PC-9 (cell line): ENCODE measurements around the gene HOXC6. TPM values are rescaled to one million over a fixed set of nuclear protein-coding genes. Genes with fewer than 3 reads are reported as not detected.
A peak's percentile ranks its signal among the peaks of the same experiment; 100 is the strongest.

Experiments used
- Bru-seq: library from RNA; stranded (reverse); fragments of 400-500 nt; gene quantifications from one replicate; lab custom pipeline; 2021; lab: Mats Ljungman, UMichigan
- BruChase-seq, 2 experiments: library from RNA; stranded (reverse); fragments of 400-500 nt; gene quantifications; one replicate each; lab custom pipeline; 2021; lab: Mats Ljungman, UMichigan
- BruUV-seq: library from RNA; stranded (reverse); fragments of 400-500 nt; replicated peaks from 2 replicates; lab custom pipeline; 2021; lab: Mats Ljungman, UMichigan
- CTCF ChIA-PET: fragments of 300-600 bp; sonication (Branson Sonifier 250); formaldehyde crosslinking; loops from one replicate; lab custom pipeline; 2022; ENCODE audit warnings: antibody characterized with exemption; lab: Charles Lee
- POLR2A ChIA-PET: fragments of 300-600 bp; sonication (Branson Sonifier 250); formaldehyde crosslinking; loops from one replicate; lab custom pipeline; 2022; ENCODE audit warnings: antibody characterized with exemption; ENCODE audit not compliant: unreplicated experiment; lab: Charles Lee
- DNase-seq, 2 experiments: peaks; one replicate each; pipeline versions ENCODE4 v3.0.0 to v3.0.0-alpha.2; 2015 to 2022; ENCODE audit warnings: mixed read lengths in 1 of 2
- H2AFZ ChIP-seq: fragments of 200-600 bp; sonication (generic); 2 replicates; pipeline ENCODE4 v1.8.1; 2017; ENCODE audit warnings: antibody characterized with exemption
- H3F3A ChIP-seq: fragments of 200-600 bp; sonication (generic); 2 replicates; pipeline ENCODE4 v1.8.1; 2017; ENCODE audit warnings: antibody characterized with exemption, mild to moderate bottlenecking, low read depth; ENCODE audit not compliant: insufficient read depth
- H3K27ac ChIP-seq: fragments of 200-600 bp; sonication (generic); 2 replicates; pipeline ENCODE4 v1.6.1; 2016; ENCODE audit warnings: mixed run types
- H3K27me3 ChIP-seq: fragments of 200-600 bp; sonication (generic); 2 replicates; pipeline ENCODE4 v1.6.1; 2016; ENCODE audit warnings: low read depth, mixed run types; ENCODE audit not compliant: insufficient read depth
- H3K36me3 ChIP-seq: fragments of 200-600 bp; sonication (generic); 2 replicates; pipeline ENCODE4 v1.6.1; 2016; ENCODE audit warnings: low read depth, mixed run types
- H3K4me1 ChIP-seq: fragments of 200-600 bp; sonication (generic); replicated peaks from 2 replicates; pipeline ENCODE4 v1.6.1; 2016; ENCODE audit warnings: mixed run types; ENCODE audit not compliant: insufficient read depth
- H3K4me2 ChIP-seq: fragments of 200-600 bp; sonication (generic); 2 replicates; pipeline ENCODE4 v1.6.1; 2017; ENCODE audit warnings: mixed run types
- H3K4me3 ChIP-seq: fragments of 200-600 bp; sonication (generic); 2 replicates; pipeline ENCODE4 v1.6.1; 2016; ENCODE audit warnings: mixed run types
- H3K79me2 ChIP-seq: fragments of 200-600 bp; sonication (generic); 2 replicates; pipeline ENCODE4 v1.6.1; 2017; ENCODE audit warnings: low read depth, mixed run types
- H3K9me2 ChIP-seq: fragments of 200-600 bp; sonication (generic); 2 replicates; pipeline ENCODE4 v1.8.1; 2017; ENCODE audit warnings: mild to moderate bottlenecking; ENCODE audit not compliant: insufficient read depth
- H3K9me3 ChIP-seq: fragments of 200-600 bp; sonication (generic); 2 replicates; pipeline ENCODE4 v1.8.1; 2016; ENCODE audit warnings: low read depth; ENCODE audit not compliant: insufficient read depth
- H4K20me1 ChIP-seq: fragments of 200-600 bp; sonication (generic); 2 replicates; pipeline ENCODE4 v1.8.1; 2017; ENCODE audit not compliant: insufficient read depth
- CTCF ChIP-seq: fragments of 200-600 bp; sonication (generic); conservative IDR thresholded peaks from 2 replicates; pipeline ENCODE4 v1.6.1; 2017; ENCODE audit warnings: mixed run types, antibody characterized with exemption, mild to moderate bottlenecking, moderate library complexity
- EZH2 ChIP-seq: fragments of 200-600 bp; sonication (generic); IDR thresholded peaks from 2 replicates; pipeline ENCODE4 v1.8.0; 2017; ENCODE audit warnings: antibody characterized with exemption, low read depth
- intact Hi-C: fragments of 100-400 bp; cut with micrococcal nuclease; formaldehyde crosslinking; loops from one replicate; pipeline ENCODE4 v1.10.0; 2022; ENCODE audit not compliant: unreplicated experiment
- long read RNA-seq: library from polyadenylated mRNA; stranded (forward); transcript quantifications from one replicate; pipeline ENCODE4 v2.0.0, GENCODE V29; 2022
- total RNA-seq: library from RNA; stranded (reverse); gene quantifications from 2 replicates; pipeline ENCODE4 v1.2.3, GENCODE V29; 2021

HOXC6 gene
- total RNA-seq: 4.1 and 5.7 TPM in 2 replicates
- Bru-seq, nascent RNA: percentile 57 among the genes with signal in this experiment
- BruChase-seq, experiment 1, labeled RNA remaining after a 2-hour chase: percentile 74 among the genes with signal in this experiment
- BruChase-seq, experiment 2, labeled RNA remaining after a 6-hour chase: percentile 62 among the genes with signal in this experiment
- long read RNA-seq, partial matches to known transcripts: 0 of 3 reads
- long read RNA-seq, other reads (novel, unspliced or antisense): 1 of 3 reads

- H2AFZ ChIP-seq: no peak within 1 kb of the TSS
Observed at GRCh38 chr12:54028314-54029201, at the start of gene HOXC6. Gene HOXC6 (plus strand): TSS chr12:54028440. CDS start chr12:54028522, 82 bp downstream.

GRCh38 chr12:53978477-53979356 is 49.5 kb upstream of the HOXC6 start:
- TF ChIP-seq EZH2 (no peak), CTCF (no peak)
- Histone ChIP-seq H3F3A (0 out of 2 replicates have a peak, but pooled peaks cover 10% of the 10 kb centered on the region), H3K9me3 (no peaks in the 10 kb centered on the region), H3K27me3 (no peaks in the 10 kb centered on the region), H3K4me1 (no peaks in the 10 kb centered on the region), H3K79me2 (no peaks in the 10 kb centered on the region), H4K20me1 (no peaks in the 10 kb centered on the region), H3K9me2 (no peaks in the 10 kb centered on the region), H3K36me3 (no peaks in the 10 kb centered on the region), H3K27ac (no peak overlapping the region), H3K4me3 (no peak overlapping the region), H3K4me2 (no peak overlapping the region), H2AFZ (no peak overlapping the region)
- BruUV-seq: no TSS peak
- no peak for DNase-seq
- POLR2A ChIA-PET: interaction anchor here (0.6 kb wide), 1 partner anchor 303 kb away, joined by 5 read pairs; the partner anchor contains the start of gene ATP5MC2
- CTCF ChIA-PET: no interaction called here
- intact Hi-C loops: no loop called here

More at GRCh38 chr12:54028314-54029201, at the start of gene HOXC6:
- H3F3A ChIP-seq: no peaks in the 10 kb centered on the region
- H4K20me1 ChIP-seq: no peaks in the 10 kb centered on the region
- BruUV-seq: no TSS peak
- H3K27ac ChIP-seq: no peak within 1 kb of the TSS
- H3K4me2 ChIP-seq: no peak within 1 kb of the TSS
- no peaks in the 10 kb centered on the region for H3K79me2 ChIP-seq
- intact Hi-C loops: no loop called here
- no peak for DNase-seq
- no peaks in the 10 kb centered on the region for H3K9me2 ChIP-seq
- H3K36me3 ChIP-seq: no peaks in the 10 kb centered on the region
- POLR2A ChIA-PET: no interaction called here
- H3K27me3 ChIP-seq: no peaks in the 10 kb centered on the region
- H3K4me1 ChIP-seq: 0 out of 2 replicates have a peak, but pooled peaks cover 5% of the 10 kb centered on the region
- CTCF ChIA-PET: interaction anchor here (0.6 kb wide), 1 partner anchor 330 kb away, joined by 4 read pairs; no protein-coding TSS in a partner anchor
- TF ChIP-seq EZH2 (no peak), CTCF (no peak)
- H3K4me3 ChIP-seq: no peak within 1 kb of the TSS
- H3K9me3 ChIP-seq: no peaks in the 10 kb centered on the region
